Smooth muscle cell of the coronary artery (primary cell): Measurements from ENCODE around the gene CKAP4. TPM values are rescaled to one million over a fixed set of nuclear protein-coding genes. Genes with fewer than 3 reads are reported as not detected.

Experiments used
- total RNA-seq: library from RNA; depleted of rRNA; stranded (reverse); fragments of >200 nt; gene quantifications from 2 replicates; pipeline ENCODE4 v1.2.3, GENCODE V29; 2014; ENCODE audit warnings: low replicate concordance

CKAP4 gene, protein sequence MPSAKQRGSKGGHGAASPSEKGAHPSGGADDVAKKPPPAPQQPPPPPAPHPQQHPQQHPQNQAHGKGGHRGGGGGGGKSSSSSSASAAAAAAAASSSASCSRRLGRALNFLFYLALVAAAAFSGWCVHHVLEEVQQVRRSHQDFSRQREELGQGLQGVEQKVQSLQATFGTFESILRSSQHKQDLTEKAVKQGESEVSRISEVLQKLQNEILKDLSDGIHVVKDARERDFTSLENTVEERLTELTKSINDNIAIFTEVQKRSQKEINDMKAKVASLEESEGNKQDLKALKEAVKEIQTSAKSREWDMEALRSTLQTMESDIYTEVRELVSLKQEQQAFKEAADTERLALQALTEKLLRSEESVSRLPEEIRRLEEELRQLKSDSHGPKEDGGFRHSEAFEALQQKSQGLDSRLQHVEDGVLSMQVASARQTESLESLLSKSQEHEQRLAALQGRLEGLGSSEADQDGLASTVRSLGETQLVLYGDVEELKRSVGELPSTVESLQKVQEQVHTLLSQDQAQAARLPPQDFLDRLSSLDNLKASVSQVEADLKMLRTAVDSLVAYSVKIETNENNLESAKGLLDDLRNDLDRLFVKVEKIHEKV
- total RNA-seq: 43.1 and 229 TPM in 2 replicates

DNA sequence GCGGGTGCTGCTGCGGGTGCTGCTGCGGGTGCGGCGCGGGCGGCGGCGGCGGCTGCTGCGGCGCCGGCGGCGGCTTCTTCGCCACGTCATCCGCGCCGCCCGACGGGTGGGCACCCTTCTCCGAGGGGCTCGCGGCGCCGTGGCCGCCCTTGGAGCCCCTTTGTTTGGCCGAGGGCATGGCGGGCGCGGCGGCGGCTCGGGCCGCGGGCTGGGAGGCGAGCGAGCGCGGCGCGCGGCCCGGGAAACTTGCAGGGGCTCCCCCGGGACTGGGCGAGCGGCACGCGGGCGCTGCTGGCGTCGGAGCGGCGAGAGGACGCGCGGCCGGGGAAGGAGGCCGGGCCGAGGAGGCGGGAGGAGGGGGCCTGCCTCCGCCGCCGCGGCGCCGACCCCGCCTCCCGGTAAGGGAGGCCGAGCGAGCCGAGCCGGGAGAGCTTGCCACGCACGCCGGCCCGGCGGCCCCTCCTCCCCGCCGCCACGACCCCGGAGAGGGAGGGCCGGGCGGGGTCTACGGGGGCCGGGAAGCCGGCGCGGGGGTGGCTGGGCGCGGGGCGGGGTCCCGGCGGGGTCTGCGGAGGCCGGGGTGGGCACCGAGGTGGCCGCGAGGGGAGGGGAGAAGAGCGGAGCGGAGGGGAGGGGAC, at the start of gene CKAP4:
Gene CKAP4, minus strand, starts transcription at position 347 of the 638 bp plus-strand sequence. Its CDS starts 169 bp downstream, at position 178.

Other genes with a start within 250 kb of the CKAP4 start
- gene NUAK1, start 109.1 kb downstream of the CKAP4 start, total RNA-seq: 11.0 and 75.3 TPM in 2 replicates
- gene TCP11L2, start 54.7 kb upstream of the CKAP4 start, total RNA-seq: 33.1 and 43.1 TPM in 2 replicates
- 9.7 and 9.8 TPM in 2 replicates for gene POLR3B, start 109.7 kb upstream of the CKAP4 start, total RNA-seq